GM12878 (cell line): ENCODE results near the gene AGBL1. TPM values are rescaled to one million over a fixed set of nuclear protein-coding genes. Genes with fewer than 3 reads are reported as not detected.

ENCODE experiments used
- ATAC-seq: fragments of 200-7000 bp; cut with Tn5 transposase; 3 replicates; pipeline ENCODE4 v1.9.1; 2020; ENCODE audit warnings: mild to moderate bottlenecking, moderate library complexity
- BruUV-seq: library from RNA; stranded (reverse); fragments of 400-500 nt; replicated peaks from 2 replicates; lab custom pipeline; 2021; lab: Mats Ljungman, UMichigan
- CTCF ChIA-PET: fragments of 300-600 bp; sonication (Branson Sonifier 250); formaldehyde crosslinking; extraction: SDS; loops from one replicate; lab custom pipeline; 2021; ENCODE audit warnings: inconsistent platforms; lab: Yijun Ruan, JAX
- POLR2A ChIA-PET: fragments of 350-600 bp; formaldehyde crosslinking; extraction: SDS; loops from one replicate; lab custom pipeline; 2021; ENCODE audit warnings: inconsistent platforms; lab: Charles Lee
- RAD21 ChIA-PET: fragments of 300-600 bp; sonication (Branson Sonifier 250); formaldehyde crosslinking; loops from one replicate; lab custom pipeline; 2023; ENCODE audit warnings: antibody characterized with exemption; ENCODE audit not compliant: unreplicated experiment; lab: Charles Lee
- SMC1A ChIA-PET: fragments of 300-600 bp; sonication (Branson Sonifier 250); formaldehyde crosslinking; loops from one replicate; lab custom pipeline; 2023; ENCODE audit not compliant: unreplicated experiment, uncharacterized antibody; lab: Charles Lee
- DNase-seq: peaks from one replicate; pipeline ENCODE4 v3.0.0-alpha.2; 2011; ENCODE audit warnings: low read depth, low spot score
- FAIRE-seq: peaks from 3 replicates; lab custom pipeline; 2011; peaks lifted over from hg19 to GRCh38; lab: Jason Lieb, UNC
- H2AFZ ChIP-seq: 2 replicates; pipeline ENCODE4 v1.6.0; 2011; ENCODE audit warnings: low read depth, low read length, control low read depth; ENCODE audit not compliant: control insufficient read depth
- H3K27ac ChIP-seq: 2 replicates; pipeline ENCODE4 v1.5.1; 2011; ENCODE audit warnings: control low read depth; ENCODE audit not compliant: control insufficient read depth, insufficient read depth
- H3K27me3 ChIP-seq, 2 experiments: replicated peaks in 1 of 2; 2 replicates each; pipeline versions ENCODE4 v1.6.0 to v1.6.1; 2011; ENCODE audit warnings: low read length in 1 of 2; ENCODE audit not compliant: control insufficient read depth in 2 of 2, insufficient read depth in 2 of 2
- H3K36me3 ChIP-seq, 2 experiments: 2 replicates each; pipeline ENCODE4 v1.5.1; 2011; ENCODE audit warnings: low read length in 1 of 2; ENCODE audit not compliant: control insufficient read depth in 2 of 2, insufficient read depth in 2 of 2
- H3K4me1 ChIP-seq: 2 replicates; pipeline ENCODE4 v1.6.1; 2011; ENCODE audit warnings: mild to moderate bottlenecking, low read length, moderate library complexity, mixed read lengths; ENCODE audit not compliant: control insufficient read depth, insufficient read depth
- H3K4me2 ChIP-seq: 2 replicates; pipeline ENCODE4 v1.6.0; 2011; ENCODE audit warnings: control low read depth; ENCODE audit not compliant: control insufficient read depth, insufficient read depth
- H3K4me3 ChIP-seq: fragments of 200-600 bp; sonication (generic); 2 replicates; pipeline ENCODE4 v1.5.1; 2016
- H3K79me2 ChIP-seq: 2 replicates; pipeline ENCODE4 v1.6.0; 2011; ENCODE audit warnings: low read length; ENCODE audit not compliant: control insufficient read depth, insufficient read depth
- H3K9ac ChIP-seq: 2 replicates; pipeline ENCODE4 v1.8.0; 2011; ENCODE audit warnings: low read length, control low read depth, mixed read lengths; ENCODE audit not compliant: control insufficient read depth, insufficient read depth
- H3K9me3 ChIP-seq: replicated peaks from 3 replicates; pipeline ENCODE4 v1.5.1; 2011; ENCODE audit warnings: mild to moderate bottlenecking, low read length; ENCODE audit not compliant: control insufficient read depth, insufficient read depth
- H4K20me1 ChIP-seq: 2 replicates; pipeline ENCODE4 v1.6.0; 2011; ENCODE audit not compliant: control insufficient read depth, insufficient read depth
- E2F8 ChIP-seq: fragments of 450-650 bp; IDR thresholded peaks from 2 replicates; pipeline ENCODE4 v1.6.1; 2018; ENCODE audit warnings: mild to moderate bottlenecking, low read depth, moderate library complexity; ENCODE audit not compliant: partially characterized antibody
- ESRRA ChIP-seq: IDR thresholded peaks from 2 replicates; pipeline ENCODE4 v1.6.1; 2012; ENCODE audit warnings: mild to moderate bottlenecking, low read length, improper control_type of control experiment
- FOXK2 ChIP-seq: fragments of 450-650 bp; IDR thresholded peaks from 2 replicates; pipeline ENCODE4 v1.6.1; 2017; ENCODE audit warnings: mild to moderate bottlenecking, moderate library complexity
- HDAC2 ChIP-seq: fragments of 200-600 bp; sonication (generic); IDR thresholded peaks from 2 replicates; pipeline ENCODE4 v1.6.1; 2017
- IRF4 ChIP-seq: IDR thresholded peaks from 2 replicates; pipeline ENCODE4 v1.6.1; 2011; ENCODE audit warnings: low read depth, low read length
- MYB ChIP-seq: fragments of 150-350 bp; IDR thresholded peaks from 2 replicates; pipeline ENCODE4 v1.6.1; 2014; ENCODE audit warnings: mild to moderate bottlenecking, low read depth, low read length, borderline replicate concordance
- NFIC ChIP-seq: IDR thresholded peaks from 2 replicates; pipeline ENCODE4 v1.6.1; 2012; ENCODE audit warnings: low read depth, mild to moderate bottlenecking, inconsistent platforms, low read length, moderate library complexity
- NFYA ChIP-seq: IDR thresholded peaks from 2 replicates; pipeline ENCODE4 v1.6.1; 2011; ENCODE audit warnings: low read depth, mild to moderate bottlenecking, low read length, improper control_type of control experiment, borderline replicate concordance
- NR2C2 ChIP-seq: IDR thresholded peaks from 2 replicates; pipeline ENCODE4 v1.6.1; 2011; ENCODE audit warnings: borderline replicate concordance, low read depth; ENCODE audit not compliant: control insufficient read depth, insufficient read length
- NR2F1 ChIP-seq: fragments of 450-650 bp; conservative IDR thresholded peaks from 2 replicates; pipeline ENCODE4 v1.6.1; 2017; ENCODE audit warnings: mild to moderate bottlenecking
- PKNOX1 ChIP-seq: fragments of 450-650 bp; IDR thresholded peaks from 2 replicates; pipeline ENCODE4 v1.6.1; 2016; ENCODE audit warnings: mild to moderate bottlenecking
- PML ChIP-seq: IDR thresholded peaks from 2 replicates; pipeline ENCODE4 v1.6.1; 2012; ENCODE audit warnings: low read length, inconsistent platforms
- POLR2AphosphoS5 ChIP-seq: IDR thresholded peaks from 2 replicates; pipeline ENCODE4 v1.6.1; 2011; ENCODE audit warnings: mild to moderate bottlenecking, low read length, inconsistent platforms
- RBBP5 ChIP-seq: fragments of 200-600 bp; sonication (generic); conservative IDR thresholded peaks from 2 replicates; pipeline ENCODE4 v1.6.1; 2016
- SIX5 ChIP-seq: IDR thresholded peaks from 2 replicates; pipeline ENCODE4 v1.6.1; 2011; ENCODE audit warnings: mild to moderate bottlenecking, low read depth, low read length, moderate library complexity; ENCODE audit not compliant: severe bottlenecking
- TBL1XR1 ChIP-seq: IDR thresholded peaks from 2 replicates; pipeline ENCODE4 v1.6.1; 2012; ENCODE audit warnings: low read depth, low read length, improper control_type of control experiment
- TCF7 ChIP-seq: IDR thresholded peaks from 2 replicates; pipeline ENCODE4 v1.6.1; 2014; ENCODE audit warnings: antibody characterized with exemption, borderline replicate concordance
- WRNIP1 ChIP-seq: IDR thresholded peaks from 2 replicates; pipeline ENCODE4 v1.6.1; 2011; ENCODE audit warnings: low read depth, low read length, improper control_type of control experiment, borderline replicate concordance
- in situ Hi-C: fragments of 300-500 bp; cut with MboI; formaldehyde crosslinking; loops from 9 replicates; pipeline ENCODE4 v1.14.3; 2018; ENCODE audit warnings: mixed read lengths
- intact Hi-C: fragments of 100-400 bp; cut with micrococcal nuclease; formaldehyde crosslinking; loops from one replicate; pipeline ENCODE4 v1.14.2; 2022; ENCODE audit not compliant: unreplicated experiment
- polyA plus RNA-seq, 11 experiments: library from polyadenylated mRNA; depleted of rRNA in 4 of 11; unstranded in 6 of 11; stranded (reverse) in 5 of 11; fragments of >200 nt; fragmentation: Nextera tagmentation in 4 of 11; fragmentation: Illumina TruSeq in 1 of 11; extraction: Ambion mirVana in 4 of 11; extraction: Trizol in 1 of 11; gene quantifications; 1 replicate in 1 of 11; 2 replicates in 10 of 11; pipeline versions ENCODE4 v1.2.1 to v1.2.3, GENCODE V29; 2011 to 2016; ENCODE audit warnings: inconsistent platforms in 2 of 11, missing spikeins in 2 of 11, low read depth in 1 of 11
- total RNA-seq, 4 experiments: library from RNA; depleted of rRNA in 3 of 4; stranded (reverse); fragments of >200 nt in 3 of 4; fragmentation: Illumina TruSeq in 1 of 4; extraction: Trizol in 1 of 4; gene quantifications; 2 replicates each; pipeline versions ENCODE4 v1.2.1 to v1.2.3, GENCODE V29; 2013 to 2021

AGBL1 gene
- total and polyA plus RNA-seq, 10 of the 15 experiments (the other 5 are each of a cell fraction or from before 2014, with no cell fraction given) = not detected

DNA sequence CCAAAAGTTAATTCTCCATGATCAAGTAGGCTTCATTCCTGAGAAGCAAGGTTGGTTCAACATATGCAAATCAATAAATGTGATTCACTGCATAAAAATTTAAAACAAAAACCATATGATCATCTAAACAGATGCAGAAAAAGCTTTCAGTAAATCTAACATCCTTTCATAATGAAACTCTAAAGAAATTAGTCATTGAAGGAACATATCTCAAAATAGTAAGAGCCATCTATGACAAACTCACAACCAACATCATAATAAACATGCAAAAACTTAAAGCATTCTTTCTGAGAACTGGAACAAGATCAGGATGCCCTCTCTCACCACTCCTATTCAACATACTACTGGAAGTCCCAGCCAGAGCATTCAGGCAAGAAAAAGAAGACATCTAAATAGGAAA lies 254.1 kb downstream of the AGBL1 start:
- ATAC-seq = no peak
- H3K79me2 ChIP-seq = no peaks in the 10 kb centered on the region
- no peaks in the 10 kb centered on the region for H4K20me1 ChIP-seq
- no peak overlapping the region for H3K27ac ChIP-seq
- BruUV-seq = no TSS peak
- no peak for DNase-seq
- no peak for FAIRE-seq
- RAD21 ChIA-PET = no interaction called here
- POLR2A ChIA-PET = no interaction called here
- in situ Hi-C loops = no loop called here
- CTCF ChIA-PET = interaction anchor here (1.2 kb wide), 1 partner anchor 102 kb away, joined by 3 read pairs; no protein-coding TSS in a partner anchor
- no peaks in the 10 kb centered on the region for H3K4me1 ChIP-seq
- H3K27me3 ChIP-seq = no peaks in the 10 kb centered on the region
- H3K4me2 ChIP-seq = no peak overlapping the region
- H3K9ac ChIP-seq = no peak overlapping the region
- no peak overlapping the region for H3K4me3 ChIP-seq
- TF ChIP-seq PKNOX1 (no peak), RBBP5 (no peak), SIX5 (no peak), NR2C2 (no peak), MYB (no peak), NFYA (no peak), PML (no peak), NR2F1 (no peak), POLR2AphosphoS5 (no peak), NFIC (no peak), E2F8 (no peak), ESRRA (no peak), TBL1XR1 (no peak), FOXK2 (no peak), IRF4 (no peak), WRNIP1 (no peak), HDAC2 (no peak), TCF7 (no peak)
- SMC1A ChIA-PET = no interaction called here
- no peaks in the 10 kb centered on the region; the same call in 1 of the 3 replicates for H3K9me3 ChIP-seq
- no peak overlapping the region for H2AFZ ChIP-seq
- intact Hi-C loops = no loop called here
- no peaks in the 10 kb centered on the region for H3K36me3 ChIP-seq
